IMR-90 (cell line): Measurements from ENCODE around the gene ZFYVE21. TPM values are rescaled to one million over a fixed set of nuclear protein-coding genes. Genes with fewer than 3 reads are reported as not detected.
"Not testable (repeated sequence)": the region's sequence is repeated elsewhere in the genome, so short reads cannot be mapped to it uniquely, and the experiment has no call there.

Source experiments
- ATAC-seq: fragments of 200-7000 bp; cut with Tn5 transposase; 2 replicates; pipeline ENCODE4 v1.9.1; 2020; ENCODE audit warnings: low read depth, mild to moderate bottlenecking, moderate library complexity
- BruUV-seq: library from RNA; stranded (reverse); fragments of 400-500 nt; replicated peaks from 2 replicates; lab custom pipeline; 2021; lab: Mats Ljungman, UMichigan
- CTCF ChIA-PET: fragments of 300-600 bp; formaldehyde crosslinking; extraction: SDS; loops from one replicate; lab custom pipeline; 2021; ENCODE audit warnings: antibody characterized with exemption; lab: Yijun Ruan, JAX
- POLR2A ChIA-PET: fragments of 300-600 bp; sonication (Branson Sonifier 250); formaldehyde crosslinking; loops from one replicate; lab custom pipeline; 2022; ENCODE audit warnings: antibody characterized with exemption; ENCODE audit not compliant: unreplicated experiment; lab: Charles Lee
- DNase-seq: peaks from one replicate; pipeline ENCODE4 v3.0.0; 2013
- H2AFZ ChIP-seq: replicated peaks from 2 replicates; pipeline ENCODE3; 2013; ENCODE audit warnings: low read length, mild to moderate bottlenecking; ENCODE audit not compliant: poor library complexity
- H2AK5ac ChIP-seq: 2 replicates; pipeline ENCODE4 v1.6.1; 2013; ENCODE audit warnings: low read depth, low read length, inconsistent platforms
- H2AK9ac ChIP-seq: replicated peaks from 2 replicates; pipeline ENCODE3; 2013; ENCODE audit warnings: mild to moderate bottlenecking, low read depth, low read length, moderate library complexity; ENCODE audit not compliant: poor library complexity
- H2BK120ac ChIP-seq: 2 replicates; pipeline ENCODE4 v1.6.1; 2013; ENCODE audit warnings: low read depth, low read length, inconsistent platforms
- H2BK15ac ChIP-seq: 3 replicates; pipeline ENCODE4 v1.6.1; 2013; ENCODE audit warnings: low read depth, low read length, inconsistent platforms
- H2BK20ac ChIP-seq: 2 replicates; pipeline ENCODE4 v1.6.1; 2013; ENCODE audit warnings: low read depth, mild to moderate bottlenecking, inconsistent platforms, low read length, moderate library complexity
- H2BK5ac ChIP-seq: 2 replicates; pipeline ENCODE4 v1.6.1; 2013; ENCODE audit warnings: mild to moderate bottlenecking, low read depth, low read length, inconsistent platforms; ENCODE audit not compliant: poor library complexity, severe bottlenecking
- H3K14ac ChIP-seq: replicated peaks from 2 replicates; pipeline ENCODE4 v1.6.1; 2013; ENCODE audit warnings: low read depth, low read length, inconsistent platforms
- H3K18ac ChIP-seq: 2 replicates; pipeline ENCODE4 v1.6.1; 2013; ENCODE audit warnings: low read depth, low read length, control low read depth
- H3K23ac ChIP-seq: 2 replicates; pipeline ENCODE4 v1.6.1; 2013; ENCODE audit warnings: low read depth, low read length, inconsistent platforms
- H3K27ac ChIP-seq: 2 replicates; pipeline ENCODE4 v1.5.1; 2013; ENCODE audit warnings: mild to moderate bottlenecking, control low read depth, low read length; ENCODE audit not compliant: insufficient read depth
- H3K27me3 ChIP-seq: 2 replicates; pipeline ENCODE4 v1.6.1; 2013; ENCODE audit warnings: low read length; ENCODE audit not compliant: control insufficient read depth, insufficient read depth
- H3K36me3 ChIP-seq: 2 replicates; pipeline ENCODE4 v1.6.1; 2013; ENCODE audit warnings: low read length, mixed read lengths; ENCODE audit not compliant: control insufficient read depth, insufficient read depth
- H3K4ac ChIP-seq: 2 replicates; pipeline ENCODE4 v1.6.1; 2013; ENCODE audit warnings: low read depth, low read length, inconsistent platforms
- H3K4me1 ChIP-seq: 2 replicates; pipeline ENCODE4 v1.6.1; 2013; ENCODE audit warnings: low read length, mixed read lengths; ENCODE audit not compliant: control insufficient read depth, insufficient read depth
- H3K4me2 ChIP-seq: 2 replicates; pipeline ENCODE4 v1.6.1; 2013; ENCODE audit warnings: low read depth, mild to moderate bottlenecking, control low read depth, low read length, moderate library complexity
- H3K4me3 ChIP-seq: 2 replicates; pipeline ENCODE4 v1.5.1; 2013; ENCODE audit warnings: low read depth, mild to moderate bottlenecking, control low read depth, low read length, moderate library complexity; ENCODE audit not compliant: insufficient read depth
- H3K56ac ChIP-seq: 2 replicates; pipeline ENCODE4 v1.6.1; 2013; ENCODE audit warnings: low read length, inconsistent platforms; ENCODE audit not compliant: insufficient read depth; ENCODE audit errors: extremely low read depth
- H3K79me1 ChIP-seq, 2 experiments: 2 replicates each; pipeline ENCODE4 v1.6.1; 2013; ENCODE audit warnings: low read length in 2 of 2, inconsistent platforms in 1 of 2, low read depth in 1 of 2
- H3K9ac ChIP-seq: 2 replicates; pipeline ENCODE4 v1.6.1; 2013; ENCODE audit warnings: low read depth, low read length, control low read depth
- H3K9me1 ChIP-seq: 2 replicates; pipeline ENCODE4 v1.6.1; 2013; ENCODE audit warnings: low read length, inconsistent platforms; ENCODE audit not compliant: insufficient read depth
- H3K9me3 ChIP-seq: 2 replicates; pipeline ENCODE4 v1.6.1; 2013; ENCODE audit warnings: low read length; ENCODE audit not compliant: control insufficient read depth, insufficient read depth
- H4K20me1 ChIP-seq: 2 replicates; pipeline ENCODE4 v1.6.1; 2013; ENCODE audit warnings: low read length, inconsistent platforms; ENCODE audit not compliant: insufficient read depth
- H4K5ac ChIP-seq: 2 replicates; pipeline ENCODE4 v1.6.1; 2013; ENCODE audit warnings: mild to moderate bottlenecking, low read depth, low read length, control low read depth
- H4K8ac ChIP-seq, 2 experiments: 2 replicates each; pipeline ENCODE4 v1.6.1; 2013; ENCODE audit warnings: low read depth in 2 of 2, low read length in 2 of 2, control low read depth in 1 of 2, inconsistent platforms in 1 of 2
- H4K91ac ChIP-seq: 2 replicates; pipeline ENCODE4 v1.6.1; 2013; ENCODE audit warnings: low read depth, low read length, inconsistent platforms; ENCODE audit not compliant: insufficient read depth
- CEBPB ChIP-seq: IDR thresholded peaks from 2 replicates; pipeline ENCODE4 v1.6.1; 2012; ENCODE audit warnings: low read depth, low read length, improper control_type of control experiment
- WGBS, 2 experiments: methylation state at CpG; one replicate each; pipeline versions ENCODE4 v1.1.5 to v1.1.7; 2013; ENCODE audit warnings: missing lambda C conversion rate in 2 of 2; ENCODE audit not compliant: insufficient read length in 1 of 2; ENCODE audit errors: extremely low coverage in 2 of 2; 5-methylcytosine and 5-hydroxymethylcytosine counted together
- dilution Hi-C: fragments of 300-500 bp; cut with HindIII; formaldehyde crosslinking; loops from one replicate; pipeline ENCODE4 v1.14.3; 2018; ENCODE audit warnings: low sequenced_read_pairs; ENCODE audit not compliant: unreplicated experiment
- in situ Hi-C: fragments of 300-500 bp; cut with MboI; formaldehyde crosslinking; loops from 3 replicates; pipeline ENCODE4 v1.14.3; 2019; ENCODE audit warnings: low sequenced_read_pairs, inconsistent platforms, mixed read lengths
- intact Hi-C: fragments of 100-400 bp; cut with micrococcal nuclease; formaldehyde crosslinking; loops from 2 replicates; pipeline ENCODE4 v1.10.0; 2022
- polyA plus RNA-seq, 3 experiments: library from polyadenylated mRNA; depleted of rRNA; stranded (reverse); fragments of >200 nt; gene quantifications; 2 replicates each; pipeline ENCODE4 v1.2.3, GENCODE V29; 2012; ENCODE audit warnings: low replicate concordance in 1 of 3
- total RNA-seq: library from RNA; depleted of rRNA; stranded (reverse); fragments of >200 nt; gene quantifications from 2 replicates; pipeline ENCODE4 v1.2.3, GENCODE V29; 2012

ZFYVE21 gene
- total and polyA plus RNA-seq, 2 of the 4 experiments (the other 2 are of a cell fraction): 41.2 to 89.2 TPM

DNA sequence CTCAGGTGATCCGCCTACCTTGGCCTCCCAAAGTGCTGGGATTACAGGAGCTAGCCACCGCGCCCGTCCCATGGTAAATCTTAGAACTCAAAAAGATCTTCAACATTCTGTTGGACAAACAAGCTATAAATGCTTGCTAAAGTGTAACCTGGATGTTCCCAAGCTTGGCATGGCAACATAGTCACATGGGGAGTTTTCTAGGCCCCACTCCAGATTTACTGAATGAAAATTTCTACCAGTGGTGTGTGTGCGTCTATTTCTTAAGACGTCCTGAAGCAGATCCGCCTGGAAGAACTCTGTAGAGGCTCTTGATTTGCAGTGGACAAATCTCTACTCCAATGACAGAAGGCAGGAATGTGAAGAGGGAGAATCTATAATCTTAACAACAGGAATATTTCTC is 59.9 kb downstream of the ZFYVE21 start:
- intact Hi-C loops (no loop called here), dilution Hi-C loops (no loop called here), in situ Hi-C loops (no loop called here)
- H2AFZ ChIP-seq: no peak overlapping the region
- no peak overlapping the region for H2BK5ac ChIP-seq
- H3K18ac ChIP-seq: no peak overlapping the region
- no peak overlapping the region for H4K91ac ChIP-seq
- no peak overlapping the region for H3K56ac ChIP-seq
- DNase-seq (no peak), ATAC-seq (no peak)
- no peaks in the 10 kb centered on the region for H4K20me1 ChIP-seq
- no CpG with 5 or more reads among the region's 7 CpGs for WGBS, 2 experiments
- no peak overlapping the region for H4K8ac ChIP-seq
- H3K9ac ChIP-seq: no peak overlapping the region
- no peak overlapping the region for H2BK15ac ChIP-seq
- 0 out of 2 replicates have a peak, but pooled peaks cover 3% of the 10 kb centered on the region for H3K9me1 ChIP-seq
- H3K23ac ChIP-seq: no peak overlapping the region
- H3K4me1 ChIP-seq: no peaks in the 10 kb centered on the region
- no peaks in the 10 kb centered on the region for H3K27me3 ChIP-seq
- no peak overlapping the region for H3K27ac ChIP-seq
- no peak for TF ChIP-seq CEBPB
- CTCF ChIA-PET: no interaction called here
- H3K4ac ChIP-seq: no peak overlapping the region
- H3K4me2 ChIP-seq: no peak overlapping the region
- no peak overlapping the region for H3K4me3 ChIP-seq
- no peak overlapping the region for H2BK20ac ChIP-seq
- H4K5ac ChIP-seq: no peak overlapping the region
- H3K9me3 ChIP-seq: no peaks in the 10 kb centered on the region
- no peak overlapping the region for H3K14ac ChIP-seq
- BruUV-seq: no TSS peak
- no peaks in the 10 kb centered on the region for H3K79me1 ChIP-seq
- no peak overlapping the region for H2AK5ac ChIP-seq
- no peak overlapping the region for H2AK9ac ChIP-seq
- POLR2A ChIA-PET: no interaction called here
- H2BK120ac ChIP-seq: no peak overlapping the region
- no peaks in the 10 kb centered on the region for H3K36me3 ChIP-seq

DNA sequence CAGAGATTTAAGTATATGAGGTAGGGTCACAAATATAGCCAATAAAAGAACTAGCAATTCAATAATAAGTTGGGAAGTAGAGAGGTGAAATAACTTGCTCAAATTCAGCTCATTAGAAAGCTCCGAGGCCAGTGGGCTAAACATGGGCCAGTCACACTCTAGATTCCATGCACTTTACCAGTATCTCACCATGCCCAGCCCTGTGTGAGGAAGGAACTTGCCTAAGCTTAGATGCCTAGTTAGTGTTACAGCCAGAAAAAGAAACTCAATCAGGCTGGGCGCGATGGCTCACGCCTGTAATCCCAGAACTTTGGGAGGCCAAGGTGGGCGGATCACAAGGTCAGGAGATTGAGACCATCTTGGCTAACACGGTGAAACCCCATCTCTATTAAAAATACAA is 60.7 kb downstream of the ZFYVE21 start:
- WGBS, 2 experiments: no CpG with 5 or more reads among the region's 6 CpGs
- dilution Hi-C loops, in situ Hi-C loops: not testable (repeated sequence)

More for the DNA sequence above, 60.7 kb downstream of the ZFYVE21 start:
- POLR2A ChIA-PET: interaction anchor here (0.5 kb wide), 1 partner anchor 12 kb away, joined by 3 read pairs; no protein-coding TSS in a partner anchor
- H3K18ac ChIP-seq, H3K14ac ChIP-seq, H3K79me1 ChIP-seq, H4K5ac ChIP-seq, DNase-seq, H2BK5ac ChIP-seq, H3K36me3 ChIP-seq, H2AK5ac ChIP-seq, H3K27me3 ChIP-seq, H3K4ac ChIP-seq, H3K4me3 ChIP-seq, H4K8ac ChIP-seq, H3K4me1 ChIP-seq, H4K91ac ChIP-seq, H3K23ac ChIP-seq, H2BK120ac ChIP-seq, H2AFZ ChIP-seq, H2AK9ac ChIP-seq, H3K9ac ChIP-seq, ATAC-seq, H3K56ac ChIP-seq, BruUV-seq, H3K27ac ChIP-seq, H4K20me1 ChIP-seq, H2BK15ac ChIP-seq, CTCF ChIA-PET, H3K9me3 ChIP-seq, H3K4me2 ChIP-seq, intact Hi-C loops, H2BK20ac ChIP-seq, H3K9me1 ChIP-seq: not testable (repeated sequence)
